Smooth muscle cell (in vitro differentiated cells): ENCODE results near the gene HSD17B3. TPM values are rescaled to one million over a fixed set of nuclear protein-coding genes. Genes with fewer than 3 reads are reported as not detected.
A peak's percentile ranks its signal among the peaks of the same experiment; 100 is the strongest.

ENCODE experiments used
- DNase-seq: peaks from one replicate; lab custom pipeline; 2025; ENCODE audit not compliant: unreplicated experiment; lab: John Stamatoyannopoulos, UW
- H2AFZ ChIP-seq: fragments of 200-600 bp; sonication (generic); 2 replicates; pipeline ENCODE4 v1.6.0; 2016; ENCODE audit warnings: antibody characterized with exemption, low read depth, mild to moderate bottlenecking
- H3F3A ChIP-seq: fragments of 200-600 bp; sonication (generic); 2 replicates; pipeline ENCODE4 v1.6.0; 2017; ENCODE audit warnings: antibody characterized with exemption, low read depth
- H3K27ac ChIP-seq: fragments of 200-600 bp; sonication (generic); 2 replicates; pipeline ENCODE4 v1.5.1; 2016; ENCODE audit warnings: low read depth, mild to moderate bottlenecking
- H3K27me3 ChIP-seq: fragments of 200-600 bp; sonication (generic); 2 replicates; pipeline ENCODE4 v1.6.1; 2016; ENCODE audit warnings: low read depth, mild to moderate bottlenecking
- H3K36me3 ChIP-seq: fragments of 200-600 bp; sonication (generic); 2 replicates; pipeline ENCODE4 v1.5.1; 2016; ENCODE audit warnings: low read depth
- H3K4me1 ChIP-seq: fragments of 200-600 bp; sonication (generic); 2 replicates; pipeline ENCODE4 v1.5.1; 2016; ENCODE audit warnings: low read depth
- H3K4me2 ChIP-seq: fragments of 200-600 bp; sonication (generic); 2 replicates; pipeline ENCODE4 v1.6.0; 2016; ENCODE audit warnings: mild to moderate bottlenecking
- H3K4me3 ChIP-seq: fragments of 200-600 bp; sonication (generic); 2 replicates; pipeline ENCODE4 v1.5.1; 2016; ENCODE audit warnings: mild to moderate bottlenecking
- H3K79me2 ChIP-seq: fragments of 200-600 bp; sonication (generic); 2 replicates; pipeline ENCODE4 v1.6.0; 2016; ENCODE audit warnings: low read depth, mild to moderate bottlenecking
- H3K9ac ChIP-seq: fragments of 200-600 bp; sonication (generic); 2 replicates; pipeline ENCODE4 v1.6.0; 2016; ENCODE audit warnings: low read depth
- H3K9me3 ChIP-seq: fragments of 200-600 bp; sonication (generic); replicated peaks from 2 replicates; pipeline ENCODE4 v1.5.1; 2016; ENCODE audit warnings: low read depth
- H4K20me1 ChIP-seq: fragments of 200-600 bp; sonication (generic); 2 replicates; pipeline ENCODE4 v1.6.0; 2016; ENCODE audit warnings: low read depth
- WGBS: methylation state at CpG from one replicate; pipeline ENCODE4 v1.1.7; 2016; ENCODE audit warnings: low lambda C conversion rate; 5-methylcytosine and 5-hydroxymethylcytosine counted together
- polyA plus RNA-seq: library from polyadenylated mRNA; unstranded; fragments of >200 nt; fragmentation: Nextera tagmentation; extraction: Ambion mirVana; gene quantifications from 2 replicates; pipeline ENCODE4 v1.2.1, GENCODE V29; 2016
- total RNA-seq: library from RNA; depleted of rRNA; stranded (reverse); fragments of >200 nt; gene quantifications from 2 replicates; pipeline ENCODE4 v1.2.3, GENCODE V29; 2014
- TF ChIP-seq, protein P1 (sequence below): fragments of 200-600 bp; sonication (generic); IDR thresholded peaks from 2 replicates; pipeline ENCODE4 v1.5.1; 2017; ENCODE audit warnings: borderline replicate concordance, mild to moderate bottlenecking, antibody characterized with exemption; ENCODE audit not compliant: insufficient read depth, poor library complexity, severe bottlenecking

The HSD17B3 gene
- total RNA-seq (0.31 TPM in 1 of 2 replicates, not detected in the other), polyA plus RNA-seq (0.40 and 0.83 TPM in 2 replicates)

DNA sequence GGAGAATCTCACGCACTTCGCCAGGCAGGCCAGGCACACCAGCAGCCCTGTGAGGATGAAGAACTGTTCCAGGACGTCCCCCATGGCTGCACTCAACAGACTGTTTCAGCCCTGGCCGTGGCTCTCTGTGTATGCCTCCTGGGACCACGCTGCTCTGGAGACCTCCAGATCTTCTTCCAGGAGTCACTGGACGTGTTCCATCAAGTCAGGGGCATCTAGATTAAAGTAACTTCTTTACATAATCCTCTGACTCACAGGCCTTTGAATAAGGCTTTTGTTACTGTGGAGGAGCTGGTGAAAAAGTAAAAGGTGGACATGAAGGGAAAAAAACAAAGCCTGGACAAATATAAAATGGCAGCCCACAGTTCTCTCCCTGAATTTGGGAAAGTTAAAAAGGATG lies at the start of gene HSD17B3:
Gene HSD17B3 (minus strand): TSS at position 156 of the 400 bp plus-strand sequence. CDS start 72 bp downstream, at position 84.
- H3K9ac ChIP-seq: no peak within 1 kb of the TSS
- H3K27ac ChIP-seq: no peak within 1 kb of the TSS
- WGBS: 56% methylated on average over 6 of the region's 6 CpGs
- H3K79me2 ChIP-seq: no peaks in the 10 kb centered on the region
- H3K4me3 ChIP-seq: no peak within 1 kb of the TSS
- H4K20me1 ChIP-seq: no peaks in the 10 kb centered on the region
- H3K4me2 ChIP-seq: no peak within 1 kb of the TSS
- no peaks in the 10 kb centered on the region for H3K9me3 ChIP-seq
- no peaks in the 10 kb centered on the region for H3K36me3 ChIP-seq
- TF ChIP-seq, protein P1, sequence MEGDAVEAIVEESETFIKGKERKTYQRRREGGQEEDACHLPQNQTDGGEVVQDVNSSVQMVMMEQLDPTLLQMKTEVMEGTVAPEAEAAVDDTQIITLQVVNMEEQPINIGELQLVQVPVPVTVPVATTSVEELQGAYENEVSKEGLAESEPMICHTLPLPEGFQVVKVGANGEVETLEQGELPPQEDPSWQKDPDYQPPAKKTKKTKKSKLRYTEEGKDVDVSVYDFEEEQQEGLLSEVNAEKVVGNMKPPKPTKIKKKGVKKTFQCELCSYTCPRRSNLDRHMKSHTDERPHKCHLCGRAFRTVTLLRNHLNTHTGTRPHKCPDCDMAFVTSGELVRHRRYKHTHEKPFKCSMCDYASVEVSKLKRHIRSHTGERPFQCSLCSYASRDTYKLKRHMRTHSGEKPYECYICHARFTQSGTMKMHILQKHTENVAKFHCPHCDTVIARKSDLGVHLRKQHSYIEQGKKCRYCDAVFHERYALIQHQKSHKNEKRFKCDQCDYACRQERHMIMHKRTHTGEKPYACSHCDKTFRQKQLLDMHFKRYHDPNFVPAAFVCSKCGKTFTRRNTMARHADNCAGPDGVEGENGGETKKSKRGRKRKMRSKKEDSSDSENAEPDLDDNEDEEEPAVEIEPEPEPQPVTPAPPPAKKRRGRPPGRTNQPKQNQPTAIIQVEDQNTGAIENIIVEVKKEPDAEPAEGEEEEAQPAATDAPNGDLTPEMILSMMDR: no peak
- H3K27me3 ChIP-seq: no peaks in the 10 kb centered on the region
- H3F3A ChIP-seq: no peaks in the 10 kb centered on the region
- H2AFZ ChIP-seq: no peak within 1 kb of the TSS
- H3K4me1 ChIP-seq: no peaks in the 10 kb centered on the region
- no peak for DNase-seq

DNA sequence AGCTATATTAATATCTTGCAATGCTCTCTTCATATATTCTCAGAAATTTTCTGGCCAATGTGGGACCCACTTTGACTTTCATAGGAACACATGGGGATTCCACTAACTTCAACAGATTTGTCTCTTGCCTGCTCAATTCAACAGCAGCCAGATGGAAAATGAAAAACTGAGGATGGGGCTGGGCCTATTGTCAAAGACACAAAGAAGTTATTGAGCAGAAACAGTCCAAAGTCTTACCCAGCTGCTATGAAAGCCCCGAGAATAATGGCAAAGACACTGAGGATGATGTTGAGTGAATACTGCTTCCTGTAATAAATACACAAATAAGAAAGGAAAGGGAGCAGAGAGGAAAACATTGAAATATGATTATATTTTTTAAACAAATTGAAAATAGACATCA lies 48.9 kb upstream of the HSD17B3 start:
- no peak overlapping the region for H3K4me2 ChIP-seq
- H3K36me3 ChIP-seq: no peaks in the 10 kb centered on the region
- H3F3A ChIP-seq: no peaks in the 10 kb centered on the region
- H3K79me2 ChIP-seq: no peaks in the 10 kb centered on the region
- H3K27ac ChIP-seq: no peak overlapping the region
- H3K4me1 ChIP-seq: no peaks in the 10 kb centered on the region
- H3K27me3 ChIP-seq: no peaks in the 10 kb centered on the region
- DNase-seq: no peak
- peaks cover 2% of the 10 kb centered on the region for H3K9me3 ChIP-seq
- H3K4me3 ChIP-seq: no peak overlapping the region
- no peaks in the 10 kb centered on the region for H4K20me1 ChIP-seq
- 93% methylated on average over 1 of the region's 1 CpG for WGBS
- H3K9ac ChIP-seq: no peak overlapping the region
- TF ChIP-seq, protein P1: no peak
- no peak overlapping the region for H2AFZ ChIP-seq

DNA sequence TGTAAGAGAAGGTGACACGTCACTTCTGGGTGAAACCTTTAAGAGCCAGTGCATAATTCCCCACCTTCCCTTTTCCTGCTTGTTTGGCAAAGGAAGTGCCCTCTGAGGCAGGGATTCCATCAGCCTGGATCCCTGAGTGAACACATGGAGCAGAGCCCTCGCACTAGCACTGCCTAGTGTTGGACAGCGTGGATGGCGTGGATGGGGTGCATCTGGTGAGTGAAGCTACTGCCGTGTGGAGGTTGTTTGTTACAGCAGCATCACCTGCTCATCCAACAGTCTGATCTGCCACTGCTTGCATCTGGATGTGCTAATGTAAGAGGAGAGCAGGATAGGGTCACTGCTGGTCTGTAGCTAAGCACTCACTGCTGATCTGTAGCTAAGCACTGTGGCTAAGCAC lies 46.3 kb upstream of the HSD17B3 start:
- Histone ChIP-seq H3K4me3 (no peak overlapping the region), H3K27ac (no peak overlapping the region), H4K20me1 (no peaks in the 10 kb centered on the region), H3K27me3 (no peaks in the 10 kb centered on the region), H3K9ac (no peak overlapping the region), H3F3A (peaks cover 20% of the 10 kb centered on the region), H3K4me2 (no peak overlapping the region), H3K36me3 (no peaks in the 10 kb centered on the region), H3K4me1 (peaks cover 14% of the 10 kb centered on the region), H3K9me3 (peaks cover 2% of the 10 kb centered on the region), H3K79me2 (no peaks in the 10 kb centered on the region), H2AFZ (no peak overlapping the region)
- DNase-seq: no peak
- TF ChIP-seq, protein P1: no peak
- WGBS: 98% methylated on average over 5 of the region's 5 CpGs

DNA sequence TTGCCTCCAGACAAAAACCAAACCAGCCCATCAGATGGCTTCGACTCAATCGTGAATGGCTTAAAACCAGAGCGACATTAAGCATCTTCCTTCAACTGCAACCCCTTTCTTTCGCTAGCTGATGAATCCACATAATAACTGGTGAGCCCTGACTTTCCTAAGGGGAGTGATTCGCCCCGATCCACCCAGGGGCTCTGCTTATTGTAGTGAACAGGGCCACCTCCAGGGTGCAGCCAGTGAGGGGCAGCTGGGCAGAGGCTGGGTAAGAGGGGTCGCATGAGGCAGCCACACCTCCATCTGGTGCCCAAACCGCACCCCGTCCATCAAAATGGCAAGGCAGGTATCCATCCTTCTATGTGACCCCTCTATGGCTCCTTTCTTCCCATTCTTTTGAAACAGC lies 43.6 kb upstream of the HSD17B3 start:
- DNase-seq: no peak
- Histone ChIP-seq H3K4me2 (no peak overlapping the region), H3F3A (peaks cover 33% of the 10 kb centered on the region), H3K79me2 (no peaks in the 10 kb centered on the region), H2AFZ (no peak overlapping the region), H3K27ac (peak overlapping the region; percentile 17), H4K20me1 (no peaks in the 10 kb centered on the region), H3K9me3 (peaks cover 2% of the 10 kb centered on the region), H3K36me3 (no peaks in the 10 kb centered on the region), H3K4me1 (peaks cover 21% of the 10 kb centered on the region), H3K4me3 (no peak overlapping the region), H3K27me3 (no peaks in the 10 kb centered on the region), H3K9ac (no peak overlapping the region)
- WGBS: 94% methylated on average over 9 of the region's 9 CpGs
- TF ChIP-seq, protein P1: no peak
